Dermis microvascular lymphatic vessel endothelial cell (primary cell): ENCODE results near the gene CAVIN2. TPM values are rescaled to one million over a fixed set of nuclear protein-coding genes. Genes with fewer than 3 reads are reported as not detected.
A peak's percentile ranks its signal among the peaks of the same experiment; 100 is the strongest.

Experiments
- DNase-seq, 2 donors: peaks; one replicate each; pipeline versions ENCODE4 v3.0.0 to v3.0.0-alpha.2; 2010; ENCODE audit warnings: low read depth in 2 of 2
- total RNA-seq: library from RNA; depleted of rRNA; stranded (reverse); fragments of >200 nt; gene quantifications from 2 replicates; pipeline ENCODE4 v1.2.1, GENCODE V29; 2014

CAVIN2 gene
- 282 and 296 TPM in 2 replicates for total RNA-seq

GRCh38 chr2:191846515-191847476 is at the start of gene CAVIN2:
TSS of gene CAVIN2 (minus strand) at chr2:191847088. CDS start at chr2:191846925, 163 bp downstream.
- peak; percentile 99 to 100 for DNase-seq

- no peak for DNase-seq
Observed at GRCh38 chr2:191895743-191896142, 48.9 kb upstream of the CAVIN2 start.

GRCh38 chr2:191895195-191895594 is 48.3 kb upstream of the CAVIN2 start:
- DNase-seq: no peak

GRCh38 chr2:191894681-191895147 is 47.8 kb upstream of the CAVIN2 start:
- DNase-seq: peak in 1 of 2 donors; percentile 49

- DNase-seq: peak; percentile 45 to 63
Observed at GRCh38 chr2:191892391-191892790, 45.5 kb upstream of the CAVIN2 start.

GRCh38 chr2:191891656-191892055 is 44.8 kb upstream of the CAVIN2 start:
- DNase-seq: no peak

- DNase-seq: no peak
Observed at GRCh38 chr2:191889931-191890330, 43.0 kb upstream of the CAVIN2 start.

- DNase-seq: peak in 1 of 2 donors; percentile 19
Observed at GRCh38 chr2:191888400-191889166, 41.7 kb upstream of the CAVIN2 start.

GRCh38 chr2:191885650-191886049 is 38.8 kb upstream of the CAVIN2 start:
- no peak for DNase-seq

GRCh38 chr2:191885098-191885497 is 38.2 kb upstream of the CAVIN2 start:
- DNase-seq: no peak

GRCh38 chr2:191881982-191882816 is 35.3 kb upstream of the CAVIN2 start:
- no peak for DNase-seq

- peak; percentile 77 to 88 for DNase-seq
Observed at GRCh38 chr2:191878548-191879279, 31.8 kb upstream of the CAVIN2 start.

GRCh38 chr2:191877875-191878274 is 31.0 kb upstream of the CAVIN2 start:
- DNase-seq: no peak

- DNase-seq: no peak
Observed at GRCh38 chr2:191875859-191876258, 29.0 kb upstream of the CAVIN2 start.

- DNase-seq: no peak
Observed at GRCh38 chr2:191870744-191871143, 23.9 kb upstream of the CAVIN2 start.

- DNase-seq: peak in 1 of 2 donors; percentile 56
Observed at GRCh38 chr2:191869781-191870180, 22.9 kb upstream of the CAVIN2 start.

- DNase-seq: peak in 1 of 2 donors; percentile 71
Observed at GRCh38 chr2:191869178-191869577, 22.3 kb upstream of the CAVIN2 start.

GRCh38 chr2:191867507-191867847 is 20.6 kb upstream of the CAVIN2 start:
- peak in 1 of 2 donors; percentile 32 for DNase-seq

GRCh38 chr2:191866675-191867506 is 20.0 kb upstream of the CAVIN2 start:
- DNase-seq: peak; percentile 97 to 99

- DNase-seq: no peak
Observed at GRCh38 chr2:191866195-191866594, 19.3 kb upstream of the CAVIN2 start.
